ENCODE measurements around the gene FLT4.

DNA sequence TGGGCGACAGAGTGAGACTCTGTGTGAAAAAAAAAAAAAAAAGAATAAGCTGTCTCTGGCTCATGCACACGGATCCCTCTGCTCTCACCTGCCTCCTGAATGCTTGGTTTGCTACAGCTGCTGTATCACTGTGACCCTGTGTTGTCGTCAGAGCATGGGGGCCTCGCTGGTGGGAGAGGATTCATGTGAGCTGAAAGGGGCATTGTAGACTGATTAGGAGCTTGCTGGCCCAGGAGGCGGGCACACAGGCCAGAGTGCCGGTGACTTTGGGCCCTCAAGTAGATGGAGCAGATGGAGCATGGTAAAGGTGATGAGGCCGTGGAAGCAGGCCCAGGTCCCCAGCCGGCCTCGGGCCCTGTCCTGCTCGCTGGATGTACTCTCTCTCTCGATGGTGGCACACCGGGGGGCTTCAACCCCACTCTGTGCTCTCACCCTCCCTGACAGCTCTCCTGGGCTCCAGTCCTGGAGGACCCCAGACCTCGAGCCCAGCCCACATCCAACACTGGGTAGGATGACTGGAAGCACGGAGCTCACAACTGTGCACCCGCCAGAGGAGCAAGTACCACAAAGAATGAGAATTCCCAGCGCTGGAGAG is 7.1 kb downstream of the FLT4 start:
- TF ChIP-seq, protein P1, sequence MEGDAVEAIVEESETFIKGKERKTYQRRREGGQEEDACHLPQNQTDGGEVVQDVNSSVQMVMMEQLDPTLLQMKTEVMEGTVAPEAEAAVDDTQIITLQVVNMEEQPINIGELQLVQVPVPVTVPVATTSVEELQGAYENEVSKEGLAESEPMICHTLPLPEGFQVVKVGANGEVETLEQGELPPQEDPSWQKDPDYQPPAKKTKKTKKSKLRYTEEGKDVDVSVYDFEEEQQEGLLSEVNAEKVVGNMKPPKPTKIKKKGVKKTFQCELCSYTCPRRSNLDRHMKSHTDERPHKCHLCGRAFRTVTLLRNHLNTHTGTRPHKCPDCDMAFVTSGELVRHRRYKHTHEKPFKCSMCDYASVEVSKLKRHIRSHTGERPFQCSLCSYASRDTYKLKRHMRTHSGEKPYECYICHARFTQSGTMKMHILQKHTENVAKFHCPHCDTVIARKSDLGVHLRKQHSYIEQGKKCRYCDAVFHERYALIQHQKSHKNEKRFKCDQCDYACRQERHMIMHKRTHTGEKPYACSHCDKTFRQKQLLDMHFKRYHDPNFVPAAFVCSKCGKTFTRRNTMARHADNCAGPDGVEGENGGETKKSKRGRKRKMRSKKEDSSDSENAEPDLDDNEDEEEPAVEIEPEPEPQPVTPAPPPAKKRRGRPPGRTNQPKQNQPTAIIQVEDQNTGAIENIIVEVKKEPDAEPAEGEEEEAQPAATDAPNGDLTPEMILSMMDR (conservative IDR thresholded peaks at IDR 0.05; ENCODE audit: low read depth, low read length): no peak
- TF ChIP-seq EZH2 (IDR thresholded peaks at IDR 0.05; ENCODE audit: low read length, unreplicated experiment): no peak

Data from PC-3 (cell line).